BE2C (cell line): ENCODE results near the gene HADHA.

ENCODE experiments used
- DNase-seq: peaks from one replicate; pipeline ENCODE4 v3.0.0-alpha.2; 2020
- H3K27me3 ChIP-seq: fragments of 250-450 bp; sonication (Bioruptor Pico); 2 replicates; pipeline ENCODE4 v1.5.1; 2020; ENCODE audit warnings: mild to moderate bottlenecking
- H3K36me3 ChIP-seq: fragments of 250-450 bp; sonication (Bioruptor Pico); 2 replicates; pipeline ENCODE4 v1.5.1; 2020; ENCODE audit warnings: mild to moderate bottlenecking
- H3K4me1 ChIP-seq: fragments of 250-450 bp; sonication (Bioruptor Pico); 2 replicates; pipeline ENCODE4 v1.5.1; 2020
- H3K4me3 ChIP-seq: 2 replicates; pipeline ENCODE4 v1.5.1; 2011; ENCODE audit warnings: low read depth, low read length
- H3K9me3 ChIP-seq: fragments of 250-450 bp; sonication (Bioruptor Pico); 2 replicates; pipeline ENCODE4 v1.5.1; 2020
- TF ChIP-seq, protein P1 (sequence below): IDR thresholded peaks from 2 replicates; pipeline ENCODE4 v1.5.1; 2012; ENCODE audit warnings: mild to moderate bottlenecking, low read depth, low read length

HADHA gene

DNA sequence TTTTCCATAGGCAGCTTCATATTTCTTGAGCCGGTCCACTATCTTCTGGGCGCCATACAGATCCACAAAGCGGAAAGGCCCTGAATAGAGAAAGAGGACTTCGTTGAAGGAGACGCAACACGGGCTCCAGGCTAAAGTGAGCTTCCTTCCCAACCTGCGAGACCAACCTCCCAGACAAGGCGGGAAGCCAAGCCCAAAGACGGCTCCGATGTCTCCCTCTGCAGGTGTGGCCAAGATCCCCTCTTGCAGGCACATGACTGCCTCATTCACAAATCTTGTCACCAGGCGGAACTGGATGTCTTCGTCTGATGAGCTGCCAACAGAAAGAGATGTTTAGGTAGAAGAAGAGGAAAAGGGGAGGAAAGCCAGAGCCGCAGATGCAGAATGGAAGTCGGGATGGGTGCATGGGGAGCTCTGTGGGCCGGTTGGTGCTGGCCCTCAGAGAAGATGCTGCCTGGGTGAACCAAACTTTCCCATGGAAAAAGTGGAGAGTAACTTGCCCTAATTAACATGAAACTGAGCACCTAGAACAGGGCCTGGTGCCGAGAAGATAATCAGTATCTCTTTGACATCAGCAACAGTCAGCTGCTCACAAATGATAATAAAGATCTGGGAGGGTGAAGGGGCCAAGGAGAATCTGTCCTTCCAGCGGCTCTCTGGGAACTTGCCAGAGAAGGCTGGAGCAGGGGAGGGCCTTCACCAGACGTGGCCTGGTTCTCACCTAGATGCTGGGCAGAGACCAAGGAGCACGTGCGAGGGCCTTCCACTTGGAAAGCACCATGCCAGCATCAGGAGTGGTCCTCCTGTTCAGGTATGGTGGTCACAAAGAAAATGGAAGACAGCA, 52.9 kb downstream of the HADHA start:
- TF ChIP-seq, protein P1, sequence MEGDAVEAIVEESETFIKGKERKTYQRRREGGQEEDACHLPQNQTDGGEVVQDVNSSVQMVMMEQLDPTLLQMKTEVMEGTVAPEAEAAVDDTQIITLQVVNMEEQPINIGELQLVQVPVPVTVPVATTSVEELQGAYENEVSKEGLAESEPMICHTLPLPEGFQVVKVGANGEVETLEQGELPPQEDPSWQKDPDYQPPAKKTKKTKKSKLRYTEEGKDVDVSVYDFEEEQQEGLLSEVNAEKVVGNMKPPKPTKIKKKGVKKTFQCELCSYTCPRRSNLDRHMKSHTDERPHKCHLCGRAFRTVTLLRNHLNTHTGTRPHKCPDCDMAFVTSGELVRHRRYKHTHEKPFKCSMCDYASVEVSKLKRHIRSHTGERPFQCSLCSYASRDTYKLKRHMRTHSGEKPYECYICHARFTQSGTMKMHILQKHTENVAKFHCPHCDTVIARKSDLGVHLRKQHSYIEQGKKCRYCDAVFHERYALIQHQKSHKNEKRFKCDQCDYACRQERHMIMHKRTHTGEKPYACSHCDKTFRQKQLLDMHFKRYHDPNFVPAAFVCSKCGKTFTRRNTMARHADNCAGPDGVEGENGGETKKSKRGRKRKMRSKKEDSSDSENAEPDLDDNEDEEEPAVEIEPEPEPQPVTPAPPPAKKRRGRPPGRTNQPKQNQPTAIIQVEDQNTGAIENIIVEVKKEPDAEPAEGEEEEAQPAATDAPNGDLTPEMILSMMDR = no peak
- peaks cover 49% of the 10 kb centered on the region for H3K36me3 ChIP-seq

DNA sequence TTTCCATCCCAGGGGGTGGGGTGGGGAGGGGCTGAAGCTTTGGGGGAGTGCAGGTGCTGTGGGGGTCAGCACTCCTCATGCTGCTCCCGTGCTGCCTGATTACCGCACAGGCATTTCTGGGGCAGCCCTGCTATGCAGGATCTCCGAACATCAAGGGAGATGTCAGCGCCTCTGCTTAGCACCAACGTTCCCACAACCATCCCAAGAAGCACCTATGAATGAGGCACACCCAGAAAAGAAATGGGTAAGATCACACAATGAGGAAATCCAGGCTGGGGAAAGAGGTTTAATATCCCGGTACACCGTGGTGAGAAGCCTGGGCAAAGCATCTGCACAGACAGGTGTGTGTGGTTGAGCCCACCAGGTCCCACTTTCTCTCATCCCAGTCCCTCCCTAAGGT, 54.1 kb downstream of the HADHA start:
- no peaks in the 10 kb centered on the region for H3K4me1 ChIP-seq
- no peak overlapping the region for H3K4me3 ChIP-seq
- H3K36me3 ChIP-seq = peaks cover 40% of the 10 kb centered on the region
- no peak for DNase-seq
- H3K9me3 ChIP-seq = no peaks in the 10 kb centered on the region
- TF ChIP-seq, protein P1 = no peak
- H3K27me3 ChIP-seq = no peaks in the 10 kb centered on the region

More for the DNA sequence above, 52.9 kb downstream of the HADHA start:
- Histone ChIP-seq H3K4me3 (no peak overlapping the region), H3K9me3 (no peaks in the 10 kb centered on the region), H3K27me3 (no peaks in the 10 kb centered on the region), H3K4me1 (no peaks in the 10 kb centered on the region)
- no peak for DNase-seq

DNA sequence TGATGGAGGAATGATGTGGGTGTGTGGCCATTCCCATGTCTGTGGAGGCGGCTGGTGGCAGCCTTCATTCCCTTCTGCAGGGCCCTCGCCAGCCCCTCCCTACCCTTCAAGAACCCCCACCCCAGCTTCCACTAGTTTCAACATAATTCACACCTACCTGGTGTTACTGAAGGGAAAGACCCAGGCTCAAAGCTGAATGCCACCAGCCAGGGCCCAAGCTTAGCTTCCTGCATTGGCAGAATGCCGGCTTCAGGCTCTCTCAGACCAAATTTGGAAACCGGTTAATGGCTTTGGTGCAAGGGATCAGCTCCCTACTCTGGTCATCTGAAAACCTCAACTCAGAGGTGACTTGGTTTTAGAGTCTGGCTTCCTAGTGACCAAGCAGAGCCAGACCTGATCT, 54.7 kb downstream of the HADHA start:
- no peak for DNase-seq
- Histone ChIP-seq H3K36me3 (peaks cover 36% of the 10 kb centered on the region), H3K9me3 (no peaks in the 10 kb centered on the region), H3K27me3 (no peaks in the 10 kb centered on the region), H3K4me1 (no peaks in the 10 kb centered on the region), H3K4me3 (no peak overlapping the region)
- TF ChIP-seq, protein P1 = no peak

DNA sequence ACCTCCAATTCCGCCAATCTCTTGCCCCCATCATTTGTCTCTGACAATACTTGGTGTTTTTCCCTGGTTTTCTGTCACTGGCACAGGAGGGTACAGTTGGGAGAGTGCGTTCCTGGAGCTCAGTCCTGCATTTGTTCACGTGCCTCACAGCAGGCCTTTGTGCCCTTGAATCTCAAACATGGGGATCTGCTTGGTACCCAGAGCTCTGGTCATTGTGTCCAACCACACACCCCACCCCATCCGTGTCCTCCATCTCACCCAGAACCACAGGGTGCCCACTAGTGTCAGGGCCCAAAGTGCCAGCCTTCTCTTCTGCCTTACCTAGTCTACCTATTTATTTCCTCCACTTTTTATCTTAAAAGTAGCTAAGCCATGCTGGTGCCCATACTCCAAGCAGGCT, 55.3 kb downstream of the HADHA start:
- H3K4me3 ChIP-seq = no peak overlapping the region
- DNase-seq = no peak
- peaks cover 29% of the 10 kb centered on the region for H3K36me3 ChIP-seq
- H3K9me3 ChIP-seq = no peaks in the 10 kb centered on the region
- TF ChIP-seq, protein P1 = no peak
- H3K4me1 ChIP-seq = no peaks in the 10 kb centered on the region
- no peaks in the 10 kb centered on the region for H3K27me3 ChIP-seq

DNA sequence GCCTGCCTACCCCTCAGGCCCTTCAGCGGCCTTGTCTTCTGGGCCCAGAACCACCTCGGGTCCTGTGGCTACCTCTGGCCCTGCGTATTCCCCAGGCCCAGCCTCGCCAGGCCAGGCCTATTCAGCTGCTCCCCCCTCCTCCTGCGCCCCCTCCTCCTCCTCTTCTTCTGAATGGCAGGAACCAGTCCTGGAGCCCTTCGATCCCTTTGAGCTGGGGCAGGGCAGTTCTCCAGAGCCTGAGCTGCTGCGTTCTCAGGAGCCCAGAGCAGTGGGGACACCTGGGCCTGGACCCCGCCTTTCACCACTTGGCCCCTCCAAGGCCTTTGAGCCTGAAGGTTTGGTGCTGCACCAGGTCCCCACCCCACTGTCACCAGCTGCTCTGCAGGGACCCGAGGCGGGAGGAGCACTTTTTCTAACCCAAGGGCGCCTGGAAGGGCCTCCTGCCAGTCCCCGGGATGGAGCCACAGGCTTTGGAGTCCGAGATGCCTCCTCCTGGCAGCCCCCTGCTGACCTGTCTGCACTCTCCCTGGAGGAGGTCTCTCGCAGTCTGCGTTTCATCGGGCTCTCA, 56.8 kb downstream of the HADHA start:
- H3K36me3 ChIP-seq = peaks cover 16% of the 10 kb centered on the region

More for the DNA sequence above, 56.8 kb downstream of the HADHA start:
- TF ChIP-seq, protein P1 = no peak
- DNase-seq = no peak
- H3K4me1 ChIP-seq = no peaks in the 10 kb centered on the region
- H3K9me3 ChIP-seq = no peaks in the 10 kb centered on the region
- H3K27me3 ChIP-seq = no peaks in the 10 kb centered on the region
- no peak overlapping the region for H3K4me3 ChIP-seq
